HEK293 (cell line): Measurements from ENCODE around the gene EGFLAM.

Experiments used
- CTCF ChIA-PET: fragments of 350-600 bp; formaldehyde crosslinking; extraction: SDS; loops from one replicate; lab custom pipeline; 2021; ENCODE audit warnings: antibody characterized with exemption; lab: Yijun Ruan, JAX
- POLR2A ChIA-PET: fragments of 300-600 bp; formaldehyde crosslinking; extraction: SDS; loops from one replicate; lab custom pipeline; 2020; ENCODE audit warnings: antibody characterized with exemption, inconsistent platforms; lab: Yijun Ruan, JAX
- H3K27ac ChIP-seq: fragments of 200-500 bp; sonication (Bioruptor generic); 2 replicates; pipeline ENCODE4 v1.5.1; 2014; ENCODE audit warnings: low read depth, low read length, control low read depth, inconsistent platforms; ENCODE audit errors: extremely low read depth
- H3K36me3 ChIP-seq, 2 experiments: fragments of 200-500 bp in 1 of 2; sonication (Bioruptor generic) in 1 of 2; 1 replicate in 1 of 2; 2 replicates in 1 of 2; pipeline ENCODE4 v1.5.1; 2014 to 2017; ENCODE audit warnings: inconsistent platforms in 2 of 2, low read length in 2 of 2; ENCODE audit not compliant: control insufficient read depth in 2 of 2, insufficient read depth in 1 of 2
- H3K4me1 ChIP-seq: fragments of 200-500 bp; sonication (Bioruptor generic); 2 replicates; pipeline ENCODE4 v1.5.1; 2014; ENCODE audit warnings: mild to moderate bottlenecking, low read length, inconsistent platforms; ENCODE audit not compliant: control insufficient read depth, insufficient read depth
- H3K4me3 ChIP-seq: 2 replicates; pipeline ENCODE4 v1.5.1; 2011; ENCODE audit warnings: low read depth, mild to moderate bottlenecking, control low read depth, low read length, moderate library complexity
- H3K9me3 ChIP-seq: fragments of 200-500 bp; sonication (Bioruptor generic); 2 replicates; pipeline ENCODE4 v1.5.1; 2014; ENCODE audit warnings: low read depth, low read length, inconsistent platforms; ENCODE audit not compliant: control insufficient read depth, insufficient read depth
- GLIS2 ChIP-seq: fragments of 450-650 bp; formaldehyde crosslinking; IDR thresholded peaks from 2 replicates; pipeline ENCODE4 v1.5.1; 2016; ENCODE audit warnings: missing biosample characterization, missing genetic modification characterization
- INSM2 ChIP-seq: fragments of 450-650 bp; formaldehyde crosslinking; IDR thresholded peaks from 2 replicates; pipeline ENCODE4 v1.5.1; 2016; ENCODE audit warnings: missing biosample characterization, missing genetic modification characterization
- KLF16 ChIP-seq: fragments of 450-650 bp; formaldehyde crosslinking; IDR thresholded peaks from 2 replicates; pipeline ENCODE4 v1.5.1; 2017; ENCODE audit warnings: missing biosample characterization, missing genetic modification characterization
- KLF8 ChIP-seq: fragments of 450-650 bp; formaldehyde crosslinking; IDR thresholded peaks from 2 replicates; pipeline ENCODE4 v1.5.1; 2016; ENCODE audit warnings: missing biosample characterization, missing genetic modification characterization
- PRDM6 ChIP-seq: fragments of 450-650 bp; formaldehyde crosslinking; IDR thresholded peaks from 2 replicates; pipeline ENCODE4 v1.5.1; 2017; ENCODE audit warnings: missing biosample characterization, missing genetic modification characterization
- ZBTB21 ChIP-seq: fragments of 450-650 bp; formaldehyde crosslinking; IDR thresholded peaks from 2 replicates; pipeline ENCODE4 v1.5.1; 2017; ENCODE audit warnings: missing biosample characterization, missing genetic modification characterization
- ZBTB44 ChIP-seq: fragments of 450-650 bp; IDR thresholded peaks from 2 replicates; pipeline ENCODE4 v1.5.1; 2018; ENCODE audit warnings: missing biosample characterization, mild to moderate bottlenecking, missing genetic modification characterization
- ZNF112 ChIP-seq: fragments of 450-650 bp; formaldehyde crosslinking; IDR thresholded peaks from 2 replicates; pipeline ENCODE4 v1.5.0; 2017; ENCODE audit warnings: missing biosample characterization, missing genetic modification characterization
- ZNF140 ChIP-seq: fragments of 450-650 bp; formaldehyde crosslinking; IDR thresholded peaks from 2 replicates; pipeline ENCODE4 v1.5.1; 2016; ENCODE audit warnings: missing biosample characterization, missing genetic modification characterization
- ZNF202 ChIP-seq: fragments of 450-650 bp; formaldehyde crosslinking; IDR thresholded peaks from 2 replicates; pipeline ENCODE4 v1.5.1; 2016; ENCODE audit warnings: missing biosample characterization, missing genetic modification characterization, borderline replicate concordance
- ZNF248 ChIP-seq: fragments of 450-650 bp; formaldehyde crosslinking; IDR thresholded peaks from 2 replicates; pipeline ENCODE4 v1.5.1; 2017; ENCODE audit warnings: missing biosample characterization, missing genetic modification characterization
- ZNF274 ChIP-seq, 2 experiments: fragments of 200-500 bp in 1 of 2; fragments of 450-650 bp in 1 of 2; sonication (Bioruptor generic) in 1 of 2; formaldehyde crosslinking in 1 of 2; IDR thresholded peaks; 2 replicates each; pipeline versions ENCODE4 v1.5.1 to v1.6.1; 2014 to 2016; ENCODE audit warnings: borderline replicate concordance in 1 of 2, inconsistent platforms in 1 of 2, low read length in 1 of 2, missing biosample characterization in 1 of 2, missing genetic modification characterization in 1 of 2
- ZNF324 ChIP-seq: fragments of 450-650 bp; formaldehyde crosslinking; IDR thresholded peaks from 2 replicates; pipeline ENCODE4 v1.5.1; 2016; ENCODE audit warnings: missing biosample characterization, missing genetic modification characterization
- ZNF341 ChIP-seq: fragments of 450-650 bp; formaldehyde crosslinking; IDR thresholded peaks from 2 replicates; pipeline ENCODE4; 2016; ENCODE audit warnings: low read depth, missing biosample characterization, missing genetic modification characterization
- ZNF555 ChIP-seq: fragments of 450-650 bp; formaldehyde crosslinking; conservative IDR thresholded peaks from 2 replicates; pipeline ENCODE4 v1.5.1; 2017; ENCODE audit warnings: missing biosample characterization, mild to moderate bottlenecking, missing genetic modification characterization, inconsistent platforms
- ZNF558 ChIP-seq: fragments of 450-650 bp; formaldehyde crosslinking; IDR thresholded peaks from 2 replicates; pipeline ENCODE4 v1.5.1; 2016; ENCODE audit warnings: missing biosample characterization, missing genetic modification characterization
- ZNF639 ChIP-seq: fragments of 450-650 bp; formaldehyde crosslinking; IDR thresholded peaks from 2 replicates; pipeline ENCODE4 v1.5.1; 2016; ENCODE audit warnings: missing biosample characterization, missing genetic modification characterization
- ZNF654 ChIP-seq: fragments of 450-650 bp; formaldehyde crosslinking; IDR thresholded peaks from 2 replicates; pipeline ENCODE4 v1.5.1; 2016; ENCODE audit warnings: low read depth, missing biosample characterization, missing genetic modification characterization
- ZNF677 ChIP-seq: fragments of 450-650 bp; IDR thresholded peaks from 2 replicates; pipeline ENCODE4 v1.5.0; 2018; ENCODE audit warnings: missing biosample characterization, mild to moderate bottlenecking, missing genetic modification characterization, moderate library complexity
- ZSCAN30 ChIP-seq: fragments of 450-650 bp; IDR thresholded peaks from 2 replicates; pipeline ENCODE4 v1.5.1; 2018; ENCODE audit warnings: missing biosample characterization, mild to moderate bottlenecking, missing genetic modification characterization, moderate library complexity
- ZXDB ChIP-seq: fragments of 450-650 bp; formaldehyde crosslinking; IDR thresholded peaks from 2 replicates; pipeline ENCODE4 v1.5.1; 2016; ENCODE audit warnings: missing biosample characterization, missing genetic modification characterization

The EGFLAM gene

GRCh38 chr5:38342261-38342660, 83.9 kb downstream of the EGFLAM start:
- Histone ChIP-seq H3K4me1 (no peaks in the 10 kb centered on the region), H3K4me3 (no peak overlapping the region), H3K36me3 (no peaks in the 10 kb centered on the region), H3K27ac (no peak overlapping the region), H3K9me3 (no peaks in the 10 kb centered on the region)
- CTCF ChIA-PET, result no interaction called here
- TF ChIP-seq ZNF324 (no peak), GLIS2 (tag by site-specific recombination) (no peak), ZNF639 (no peak), ZNF654 (tag by site-specific recombination) (no peak), ZXDB (tag by site-specific recombination) (no peak), ZNF677 (tag by site-specific recombination) (no peak), ZNF112 (tag by site-specific recombination) (no peak), ZNF140 (tag by site-specific recombination) (no peak), ZNF555 (tag by site-specific recombination) (no peak), ZNF274 (IDR thresholded peaks at IDR 0.05; ENCODE audit: low read length) (no peak), ZNF274 (tag by site-specific recombination; IDR thresholded peaks at IDR 0.05; ENCODE audit: borderline replicate concordance) (no peak), INSM2 (tag by site-specific recombination) (no peak), ZNF248 (tag by site-specific recombination) (no peak), ZNF341 (tag by site-specific recombination) (no peak), ZNF202 (tag by site-specific recombination) (no peak), ZBTB44 (tag by site-specific recombination) (no peak), KLF8 (tag by site-specific recombination) (no peak), PRDM6 (no peak), KLF16 (tag by site-specific recombination) (no peak)
- POLR2A ChIA-PET, result no interaction called here

- TF ChIP-seq ZNF558 (tag by site-specific recombination) (no peak), ZSCAN30 (no peak), ZBTB21 (tag by site-specific recombination) (no peak)
- no peaks in the 10 kb centered on the region for H3K36me3 ChIP-seq
- H3K4me1 ChIP-seq, result no peaks in the 10 kb centered on the region
- H3K4me3 ChIP-seq, result no peak overlapping the region
- no peak overlapping the region for H3K27ac ChIP-seq
- no peaks in the 10 kb centered on the region for H3K9me3 ChIP-seq
- ChIA-PET CTCF (no interaction called here), POLR2A (no interaction called here)
Measured at GRCh38 chr5:38344891-38345290, 86.5 kb downstream of the EGFLAM start.
